IMR-90 (cell line): ENCODE data around the gene ENDOG. TPM values are rescaled to one million over a fixed set of nuclear protein-coding genes. Genes with fewer than 3 reads are reported as not detected.
A peak's percentile ranks its signal among the peaks of the same experiment; 100 is the strongest.

Source experiments
- ATAC-seq: fragments of 200-7000 bp; cut with Tn5 transposase; 2 replicates; pipeline ENCODE4 v1.9.1; 2020; ENCODE audit warnings: low read depth, mild to moderate bottlenecking, moderate library complexity
- BruUV-seq: library from RNA; stranded (reverse); fragments of 400-500 nt; replicated peaks from 2 replicates; lab custom pipeline; 2021; lab: Mats Ljungman, UMichigan
- CTCF ChIA-PET: fragments of 300-600 bp; formaldehyde crosslinking; extraction: SDS; loops from one replicate; lab custom pipeline; 2021; ENCODE audit warnings: antibody characterized with exemption; lab: Yijun Ruan, JAX
- POLR2A ChIA-PET: fragments of 300-600 bp; sonication (Branson Sonifier 250); formaldehyde crosslinking; loops from one replicate; lab custom pipeline; 2022; ENCODE audit warnings: antibody characterized with exemption; ENCODE audit not compliant: unreplicated experiment; lab: Charles Lee
- DNase-seq: peaks from one replicate; pipeline ENCODE4 v3.0.0; 2013
- H2AFZ ChIP-seq: replicated peaks from 2 replicates; pipeline ENCODE3; 2013; ENCODE audit warnings: low read length, mild to moderate bottlenecking; ENCODE audit not compliant: poor library complexity
- H2AK5ac ChIP-seq: 2 replicates; pipeline ENCODE4 v1.6.1; 2013; ENCODE audit warnings: low read depth, low read length, inconsistent platforms
- H2AK9ac ChIP-seq: replicated peaks from 2 replicates; pipeline ENCODE3; 2013; ENCODE audit warnings: mild to moderate bottlenecking, low read depth, low read length, moderate library complexity; ENCODE audit not compliant: poor library complexity
- H2BK120ac ChIP-seq: 2 replicates; pipeline ENCODE4 v1.6.1; 2013; ENCODE audit warnings: low read depth, low read length, inconsistent platforms
- H2BK15ac ChIP-seq: 3 replicates; pipeline ENCODE4 v1.6.1; 2013; ENCODE audit warnings: low read depth, low read length, inconsistent platforms
- H2BK20ac ChIP-seq: 2 replicates; pipeline ENCODE4 v1.6.1; 2013; ENCODE audit warnings: low read depth, mild to moderate bottlenecking, inconsistent platforms, low read length, moderate library complexity
- H2BK5ac ChIP-seq: 2 replicates; pipeline ENCODE4 v1.6.1; 2013; ENCODE audit warnings: mild to moderate bottlenecking, low read depth, low read length, inconsistent platforms; ENCODE audit not compliant: poor library complexity, severe bottlenecking
- H3K14ac ChIP-seq: replicated peaks from 2 replicates; pipeline ENCODE4 v1.6.1; 2013; ENCODE audit warnings: low read depth, low read length, inconsistent platforms
- H3K18ac ChIP-seq: 2 replicates; pipeline ENCODE4 v1.6.1; 2013; ENCODE audit warnings: low read depth, low read length, control low read depth
- H3K23ac ChIP-seq: 2 replicates; pipeline ENCODE4 v1.6.1; 2013; ENCODE audit warnings: low read depth, low read length, inconsistent platforms
- H3K27ac ChIP-seq: 2 replicates; pipeline ENCODE4 v1.5.1; 2013; ENCODE audit warnings: mild to moderate bottlenecking, control low read depth, low read length; ENCODE audit not compliant: insufficient read depth
- H3K27me3 ChIP-seq: 2 replicates; pipeline ENCODE4 v1.6.1; 2013; ENCODE audit warnings: low read length; ENCODE audit not compliant: control insufficient read depth, insufficient read depth
- H3K36me3 ChIP-seq: 2 replicates; pipeline ENCODE4 v1.6.1; 2013; ENCODE audit warnings: low read length, mixed read lengths; ENCODE audit not compliant: control insufficient read depth, insufficient read depth
- H3K4ac ChIP-seq: 2 replicates; pipeline ENCODE4 v1.6.1; 2013; ENCODE audit warnings: low read depth, low read length, inconsistent platforms
- H3K4me1 ChIP-seq: 2 replicates; pipeline ENCODE4 v1.6.1; 2013; ENCODE audit warnings: low read length, mixed read lengths; ENCODE audit not compliant: control insufficient read depth, insufficient read depth
- H3K4me2 ChIP-seq: 2 replicates; pipeline ENCODE4 v1.6.1; 2013; ENCODE audit warnings: low read depth, mild to moderate bottlenecking, control low read depth, low read length, moderate library complexity
- H3K4me3 ChIP-seq: 2 replicates; pipeline ENCODE4 v1.5.1; 2013; ENCODE audit warnings: low read depth, mild to moderate bottlenecking, control low read depth, low read length, moderate library complexity; ENCODE audit not compliant: insufficient read depth
- H3K56ac ChIP-seq: 2 replicates; pipeline ENCODE4 v1.6.1; 2013; ENCODE audit warnings: low read length, inconsistent platforms; ENCODE audit not compliant: insufficient read depth; ENCODE audit errors: extremely low read depth
- H3K79me1 ChIP-seq, 2 experiments: 2 replicates each; pipeline ENCODE4 v1.6.1; 2013; ENCODE audit warnings: low read length in 2 of 2, inconsistent platforms in 1 of 2, low read depth in 1 of 2
- H3K9ac ChIP-seq: 2 replicates; pipeline ENCODE4 v1.6.1; 2013; ENCODE audit warnings: low read depth, low read length, control low read depth
- H3K9me1 ChIP-seq: 2 replicates; pipeline ENCODE4 v1.6.1; 2013; ENCODE audit warnings: low read length, inconsistent platforms; ENCODE audit not compliant: insufficient read depth
- H3K9me3 ChIP-seq: 2 replicates; pipeline ENCODE4 v1.6.1; 2013; ENCODE audit warnings: low read length; ENCODE audit not compliant: control insufficient read depth, insufficient read depth
- H4K20me1 ChIP-seq: 2 replicates; pipeline ENCODE4 v1.6.1; 2013; ENCODE audit warnings: low read length, inconsistent platforms; ENCODE audit not compliant: insufficient read depth
- H4K5ac ChIP-seq: 2 replicates; pipeline ENCODE4 v1.6.1; 2013; ENCODE audit warnings: mild to moderate bottlenecking, low read depth, low read length, control low read depth
- H4K8ac ChIP-seq, 2 experiments: 2 replicates each; pipeline ENCODE4 v1.6.1; 2013; ENCODE audit warnings: low read depth in 2 of 2, low read length in 2 of 2, control low read depth in 1 of 2, inconsistent platforms in 1 of 2
- H4K91ac ChIP-seq: 2 replicates; pipeline ENCODE4 v1.6.1; 2013; ENCODE audit warnings: low read depth, low read length, inconsistent platforms; ENCODE audit not compliant: insufficient read depth
- BHLHE40 ChIP-seq: fragments of 150-350 bp; IDR thresholded peaks from 2 replicates; pipeline ENCODE4 v1.6.1; 2016; ENCODE audit warnings: mild to moderate bottlenecking, low read depth, low read length
- MAFK ChIP-seq: IDR thresholded peaks from 2 replicates; pipeline ENCODE4 v1.6.1; 2012; ENCODE audit warnings: low read depth, low read length, improper control_type of control experiment
- MAZ ChIP-seq: IDR thresholded peaks from 2 replicates; pipeline ENCODE4 v1.6.1; 2012; ENCODE audit warnings: low read depth, mild to moderate bottlenecking, low read length, improper control_type of control experiment, moderate library complexity, borderline replicate concordance
- POLR2A ChIP-seq: IDR thresholded peaks from 2 replicates; pipeline ENCODE4 v1.6.1; 2012; ENCODE audit warnings: mild to moderate bottlenecking, low read depth, low read length
- RAD21 ChIP-seq: IDR thresholded peaks from 2 replicates; pipeline ENCODE4 v1.6.1; 2012; ENCODE audit warnings: low read length, improper control_type of control experiment
- SMC3 ChIP-seq: fragments of 150-350 bp; IDR thresholded peaks from 2 replicates; pipeline ENCODE4 v1.6.1; 2016; ENCODE audit warnings: low read depth, mild to moderate bottlenecking, antibody characterized with exemption, low read length, moderate library complexity
- USF2 ChIP-seq: fragments of 150-350 bp; IDR thresholded peaks from 2 replicates; pipeline ENCODE4 v1.6.1; 2017; ENCODE audit warnings: mild to moderate bottlenecking, antibody characterized with exemption, low read length, low read depth
- whole genome bisulfite sequencing, 2 experiments: methylation state at CpG; one replicate each; pipeline versions ENCODE4 v1.1.5 to v1.1.7; 2013; ENCODE audit warnings: missing lambda C conversion rate in 2 of 2; ENCODE audit not compliant: insufficient read length in 1 of 2; ENCODE audit errors: extremely low coverage in 2 of 2; 5-methylcytosine and 5-hydroxymethylcytosine counted together
- dilution Hi-C: fragments of 300-500 bp; cut with HindIII; formaldehyde crosslinking; loops from one replicate; pipeline ENCODE4 v1.14.3; 2018; ENCODE audit warnings: low sequenced_read_pairs; ENCODE audit not compliant: unreplicated experiment
- in situ Hi-C: fragments of 300-500 bp; cut with MboI; formaldehyde crosslinking; loops from 3 replicates; pipeline ENCODE4 v1.14.3; 2019; ENCODE audit warnings: low sequenced_read_pairs, inconsistent platforms, mixed read lengths
- intact Hi-C: fragments of 100-400 bp; cut with micrococcal nuclease; formaldehyde crosslinking; loops from 2 replicates; pipeline ENCODE4 v1.10.0; 2022
- polyA plus RNA-seq, 3 experiments: library from polyadenylated mRNA; depleted of rRNA; stranded (reverse); fragments of >200 nt; gene quantifications; 2 replicates each; pipeline ENCODE4 v1.2.3, GENCODE V29; 2012; ENCODE audit warnings: low replicate concordance in 1 of 3
- total RNA-seq: library from RNA; depleted of rRNA; stranded (reverse); fragments of >200 nt; gene quantifications from 2 replicates; pipeline ENCODE4 v1.2.3, GENCODE V29; 2012
- TF ChIP-seq, protein P1 (sequence below): conservative IDR thresholded peaks from 2 replicates; pipeline ENCODE4 v1.5.1; 2012; ENCODE audit warnings: mild to moderate bottlenecking, low read depth, low read length, improper control_type of control experiment

Gene ENDOG
- total and polyA plus RNA-seq, 2 of the 4 experiments (the other 2 are of a cell fraction) = 9.9 to 16.2 TPM

GRCh38 chr9:128863647-128864046, 45.3 kb downstream of the ENDOG start:
- Histone ChIP-seq H3K4me2 (no peak overlapping the region), H3K9me1 (0 out of 2 replicates have a peak, but pooled peaks cover 3% of the 10 kb centered on the region), H2BK20ac (no peak overlapping the region), H2BK120ac (no peak overlapping the region), H4K91ac (no peak overlapping the region), H2AFZ (peak overlapping the region; percentile 76), H3K27me3 (no peaks in the 10 kb centered on the region), H2AK9ac (peak overlapping the region; percentile 90), H3K4me1 (no peaks in the 10 kb centered on the region), H3K4me3 (no peak overlapping the region), H4K5ac (no peak overlapping the region), H3K56ac (no peak overlapping the region), H3K36me3 (no peaks in the 10 kb centered on the region), H3K14ac (no peak overlapping the region), H3K27ac (no peak overlapping the region), H3K4ac (no peak overlapping the region; the same call in 1 of the 2 replicates), H3K9me3 (no peaks in the 10 kb centered on the region), H3K79me1 (peaks cover 11 to 36% of the 10 kb centered on the region in 2 experiments; a peak in 3 of 4 replicates), H3K18ac (no peak overlapping the region), H4K8ac (peak overlapping the region in 1 of 2 experiments; percentile 60; a peak in 1 of 4 replicates), H4K20me1 (no peaks in the 10 kb centered on the region), H3K23ac (no peak overlapping the region), H3K9ac (no peak overlapping the region), H2BK5ac (no peak overlapping the region), H2AK5ac (no peak overlapping the region; the same call in 1 of the 2 replicates), H2BK15ac (no peak overlapping the region)
- TF ChIP-seq POLR2A = no peak
- peak; percentile 15; the same call in 1 of the 2 replicates for TF ChIP-seq USF2
- no peak for TF ChIP-seq MAFK
- peak; percentile 12; the same call in 1 of the 2 replicates for TF ChIP-seq MAZ
- peak; percentile 84 for TF ChIP-seq SMC3
- TF ChIP-seq, protein P1, sequence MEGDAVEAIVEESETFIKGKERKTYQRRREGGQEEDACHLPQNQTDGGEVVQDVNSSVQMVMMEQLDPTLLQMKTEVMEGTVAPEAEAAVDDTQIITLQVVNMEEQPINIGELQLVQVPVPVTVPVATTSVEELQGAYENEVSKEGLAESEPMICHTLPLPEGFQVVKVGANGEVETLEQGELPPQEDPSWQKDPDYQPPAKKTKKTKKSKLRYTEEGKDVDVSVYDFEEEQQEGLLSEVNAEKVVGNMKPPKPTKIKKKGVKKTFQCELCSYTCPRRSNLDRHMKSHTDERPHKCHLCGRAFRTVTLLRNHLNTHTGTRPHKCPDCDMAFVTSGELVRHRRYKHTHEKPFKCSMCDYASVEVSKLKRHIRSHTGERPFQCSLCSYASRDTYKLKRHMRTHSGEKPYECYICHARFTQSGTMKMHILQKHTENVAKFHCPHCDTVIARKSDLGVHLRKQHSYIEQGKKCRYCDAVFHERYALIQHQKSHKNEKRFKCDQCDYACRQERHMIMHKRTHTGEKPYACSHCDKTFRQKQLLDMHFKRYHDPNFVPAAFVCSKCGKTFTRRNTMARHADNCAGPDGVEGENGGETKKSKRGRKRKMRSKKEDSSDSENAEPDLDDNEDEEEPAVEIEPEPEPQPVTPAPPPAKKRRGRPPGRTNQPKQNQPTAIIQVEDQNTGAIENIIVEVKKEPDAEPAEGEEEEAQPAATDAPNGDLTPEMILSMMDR = peak; percentile 82
- no peak for TF ChIP-seq BHLHE40
- peak; percentile 83 for TF ChIP-seq RAD21
- ATAC-seq = peak; percentile 96
- ChIA-PET POLR2A (no interaction called here), CTCF (interaction anchor here (0.6 to 1.4 kb wide), 4 partner anchors 30 to 65 kb away, joined by 3 to 8 read pairs (median 4); no protein-coding TSS in a partner anchor)
- dilution Hi-C loops = no loop called here
- intact Hi-C loops = loop anchor here (1.0 to 5.0 kb wide), 2 partner anchors 65 to 84 kb away; partner anchors contain the start of genes DOLK and NUP188
- no TSS peak for BruUV-seq
- WGBS, 2 experiments = 50% methylated on average over 5 of the region's 10 CpGs; no CpG with 5 or more reads in 1 of the 2 experiments
- DNase-seq = peak; percentile 36
- in situ Hi-C loops = no loop called here
